ENCODE measurements around the gene PAIP1. TPM values are rescaled to one million over a fixed set of nuclear protein-coding genes. Genes with fewer than 3 reads are reported as not detected.
"Not testable (repeated sequence)": the region's sequence is repeated elsewhere in the genome, so short reads cannot be mapped to it uniquely, and the experiment has no call there.

The PAIP1 gene
- total RNA-seq, result 96.4 TPM

- DNase-seq, result peak; percentile 92
Observed at GRCh38 chr5:43556857-43557542, at the start of gene PAIP1. Gene PAIP1 (minus strand): TSS chr5:43557077. CDS start chr5:43556846, 231 bp downstream.

DNA sequence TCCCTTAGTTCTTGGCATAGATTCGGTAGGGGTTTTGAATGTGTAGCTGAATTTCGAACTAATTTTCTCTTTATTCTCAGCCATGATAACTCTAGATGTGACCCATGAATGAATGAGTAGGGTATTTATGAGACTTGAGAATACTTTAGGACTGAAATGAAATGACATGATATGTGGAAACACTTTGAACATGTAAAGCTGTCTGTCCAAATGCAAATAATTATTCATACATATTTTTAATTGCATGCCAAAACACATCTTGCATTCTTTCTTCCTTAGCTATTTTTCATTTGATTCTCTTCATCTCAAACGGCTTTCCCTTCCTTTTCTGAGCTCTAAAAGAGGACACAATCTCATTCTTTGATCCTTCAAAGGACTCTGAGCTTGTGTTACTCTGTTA is 49.5 kb upstream of the PAIP1 start:
- DNase-seq, result no peak

DNA sequence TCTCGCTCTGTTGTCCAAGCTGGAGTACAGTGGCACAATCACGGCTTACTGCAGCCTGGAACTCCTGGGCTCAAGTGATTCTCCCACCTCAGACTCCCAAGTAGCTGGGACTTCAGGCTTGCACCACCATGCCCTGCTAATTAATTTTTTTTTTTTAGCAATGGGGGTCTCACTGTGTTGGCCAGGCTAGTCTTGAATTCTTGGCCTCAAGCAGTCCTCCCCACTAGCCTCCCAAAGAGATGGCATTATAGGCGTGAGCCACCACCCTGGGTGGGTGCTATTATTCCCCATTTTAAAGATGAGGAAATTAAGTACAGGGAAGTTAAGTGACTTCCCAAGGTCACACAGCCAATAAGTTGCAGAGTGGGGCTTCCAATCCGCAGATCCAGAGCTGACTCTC is 47.8 kb upstream of the PAIP1 start:
- DNase-seq, result no peak

GRCh38 chr5:43603344-43604217 is 46.7 kb upstream of the PAIP1 start:
- DNase-seq, result peak; percentile 77

- DNase-seq, result peak; percentile 88
Observed at GRCh38 chr5:43602461-43603343, 45.8 kb upstream of the PAIP1 start, which contains the start of gene NNT. Gene NNT (plus strand): TSS chr5:43603180. CDS start chr5:43609196, 6,016 bp downstream.

GRCh38 chr5:43601454-43602260 is 44.8 kb upstream of the PAIP1 start:
- peak; percentile 47 for DNase-seq

- not testable (repeated sequence) for DNase-seq
Observed at GRCh38 chr5:43598927-43599326, 42.0 kb upstream of the PAIP1 start.

DNA sequence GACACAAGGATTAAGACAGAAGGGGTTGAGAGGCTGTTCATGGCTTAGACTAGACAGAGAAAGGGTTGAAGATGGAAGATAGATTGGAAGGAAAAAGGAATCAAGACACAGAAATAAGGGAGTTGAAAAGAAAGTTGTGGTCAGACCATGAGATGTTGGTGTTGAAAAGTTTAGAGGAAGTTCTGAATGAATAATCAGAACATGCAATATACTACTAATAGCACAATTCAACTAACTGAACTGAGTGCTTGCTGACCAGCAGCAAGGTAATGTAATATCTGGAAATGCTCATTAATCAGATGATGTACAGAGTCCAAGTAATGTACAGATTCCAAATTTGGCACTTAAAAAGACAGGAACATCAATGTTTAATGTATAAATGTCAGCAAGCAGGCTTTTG is 35.5 kb upstream of the PAIP1 start:
- no peak for DNase-seq

DNA sequence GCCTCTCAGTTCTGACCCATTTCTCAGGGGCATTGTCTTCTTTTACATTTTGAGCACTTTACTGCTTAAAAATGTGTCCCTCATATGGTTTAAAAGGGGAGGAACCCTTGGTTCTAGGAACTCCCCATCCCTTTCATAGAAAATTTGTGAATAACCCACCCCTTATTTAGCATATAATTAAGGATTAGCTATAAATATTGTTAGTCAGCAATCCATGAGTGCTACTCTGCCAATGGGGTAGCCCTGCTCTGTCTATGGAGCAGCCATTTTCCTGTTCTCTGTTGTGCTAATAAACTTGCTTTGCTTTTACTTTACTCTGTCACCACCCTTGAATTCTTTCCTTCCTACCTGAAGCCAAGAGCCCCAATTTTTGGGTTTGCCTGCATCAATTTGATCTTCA is 33.8 kb upstream of the PAIP1 start:
- DNase-seq, result no peak

DNA sequence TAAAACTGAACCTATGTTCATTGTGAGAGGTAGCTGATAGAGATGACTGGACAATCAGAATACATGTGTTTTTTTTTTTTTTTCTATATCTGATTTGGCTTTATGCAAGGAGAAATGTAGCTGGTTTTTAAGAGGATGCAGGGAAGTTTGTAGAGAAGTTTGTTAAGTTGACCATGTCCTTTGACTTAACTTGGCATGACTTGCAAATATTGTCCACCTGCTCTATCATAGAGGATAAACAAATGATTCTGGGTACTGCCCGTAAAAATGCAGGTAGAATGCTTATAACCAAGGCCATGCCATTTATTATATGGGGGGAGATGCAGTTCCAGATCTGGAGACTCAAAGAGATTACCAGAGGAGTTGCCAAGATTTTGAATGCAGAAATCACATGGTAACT is 32.4 kb upstream of the PAIP1 start:
- DNase-seq, result no peak

- no peak for DNase-seq
Observed at GRCh38 chr5:43588842-43589241, 32.0 kb upstream of the PAIP1 start.

- DNase-seq, result no peak
Observed at GRCh38 chr5:43584166-43584699, 27.4 kb upstream of the PAIP1 start.

- no peak for DNase-seq
Observed at GRCh38 chr5:43583724-43584123, 26.8 kb upstream of the PAIP1 start.

DNA sequence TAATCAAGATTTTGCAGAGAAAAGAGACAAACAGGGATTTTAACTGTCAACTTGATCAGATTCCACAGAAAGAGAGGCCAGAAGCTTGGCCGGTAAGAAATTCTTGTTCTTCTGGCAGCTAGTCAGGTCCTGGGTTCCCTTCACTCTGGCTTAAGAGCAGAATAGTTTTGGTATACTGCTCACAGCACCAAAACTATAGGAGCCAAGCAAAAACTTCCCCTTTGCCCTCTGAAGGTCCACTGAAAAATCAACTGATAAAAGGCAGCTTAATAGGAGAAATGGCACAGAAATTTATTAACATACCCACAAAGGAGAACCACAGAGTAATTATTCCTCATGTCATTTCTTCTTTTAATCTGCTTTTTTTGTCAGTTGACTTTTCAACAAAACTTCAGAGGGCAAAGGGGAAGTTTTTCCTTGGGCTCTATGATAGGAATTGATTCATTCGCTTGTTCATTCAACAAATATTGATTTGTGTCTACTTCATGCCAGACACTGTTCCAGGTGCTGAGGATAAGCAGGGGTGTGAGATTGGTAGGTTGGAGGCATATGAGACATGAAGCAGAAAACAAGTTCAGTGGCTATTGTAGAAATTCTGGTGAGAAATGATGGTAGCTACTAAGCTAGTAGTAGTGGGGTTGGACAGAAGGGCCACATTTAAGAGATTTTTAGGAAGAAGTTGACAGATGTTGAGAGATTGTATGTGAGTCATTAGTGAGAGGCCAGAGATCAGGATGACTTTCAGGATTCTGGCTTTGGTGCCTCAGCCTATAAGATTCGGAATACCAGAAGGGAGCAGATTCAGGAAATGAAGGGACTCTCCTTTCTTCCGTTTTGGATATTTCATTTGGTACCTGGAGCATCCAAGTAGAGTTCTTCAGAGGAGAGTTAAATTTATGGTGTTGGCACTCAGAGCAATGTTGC is 25.5 kb upstream of the PAIP1 start:
- DNase-seq, result no peak

DNA sequence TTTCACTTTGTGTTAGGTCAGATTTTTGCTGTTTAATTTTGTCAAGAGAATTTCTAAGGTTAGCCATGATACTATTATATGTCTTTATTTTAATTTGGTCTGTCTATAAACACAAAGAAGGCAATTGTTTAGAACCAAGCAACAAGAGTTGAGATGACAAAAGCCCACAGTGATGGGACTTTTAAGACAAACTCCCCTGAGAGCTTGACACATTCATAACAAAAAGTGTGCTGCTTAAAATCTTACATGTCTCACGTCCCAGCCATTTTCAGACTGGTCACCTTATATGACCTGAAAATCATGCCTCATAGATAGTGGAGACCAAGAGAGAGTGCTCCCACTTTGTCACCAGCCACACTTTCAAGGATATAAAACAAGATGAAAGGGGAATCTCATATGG is 24.5 kb upstream of the PAIP1 start:
- DNase-seq, result no peak

DNA sequence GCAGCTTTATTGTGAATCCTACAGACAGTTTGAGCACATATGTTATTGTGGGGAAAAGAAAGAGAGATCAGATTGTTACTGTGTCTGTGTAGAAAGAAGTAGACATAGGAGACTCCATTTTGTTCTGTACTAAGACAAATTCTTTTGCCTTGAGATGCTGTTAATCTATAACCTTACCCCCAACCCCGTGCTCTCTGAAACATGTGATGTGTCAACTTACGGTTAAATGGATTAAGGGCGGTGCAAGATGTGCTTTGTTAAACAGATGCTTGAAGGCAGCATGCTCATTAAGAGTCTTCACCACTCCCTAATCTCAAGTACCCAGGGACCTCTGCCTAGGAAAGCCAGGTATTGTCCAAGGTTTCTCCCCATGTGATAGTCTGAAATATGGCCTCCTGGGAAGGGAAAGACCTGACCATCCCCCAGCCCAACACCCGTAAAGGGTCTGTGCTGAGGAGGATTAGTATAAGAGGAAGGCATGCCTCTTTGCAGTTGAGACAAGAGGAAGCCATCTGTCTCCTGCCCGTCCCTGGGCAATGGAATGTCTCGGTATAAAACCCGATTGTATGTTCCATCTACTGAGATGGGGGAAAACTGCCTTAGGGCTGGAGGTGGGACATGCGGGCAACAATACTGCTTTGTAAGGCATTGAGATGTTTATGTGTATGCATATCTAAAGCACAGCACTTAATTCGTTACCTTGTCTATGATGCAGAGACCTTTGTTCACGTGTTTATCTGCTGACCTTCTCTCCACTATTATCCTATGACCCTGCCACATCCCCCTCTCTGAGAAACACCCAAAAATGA is 23.7 kb upstream of the PAIP1 start:
- not testable (repeated sequence) for DNase-seq

DNA sequence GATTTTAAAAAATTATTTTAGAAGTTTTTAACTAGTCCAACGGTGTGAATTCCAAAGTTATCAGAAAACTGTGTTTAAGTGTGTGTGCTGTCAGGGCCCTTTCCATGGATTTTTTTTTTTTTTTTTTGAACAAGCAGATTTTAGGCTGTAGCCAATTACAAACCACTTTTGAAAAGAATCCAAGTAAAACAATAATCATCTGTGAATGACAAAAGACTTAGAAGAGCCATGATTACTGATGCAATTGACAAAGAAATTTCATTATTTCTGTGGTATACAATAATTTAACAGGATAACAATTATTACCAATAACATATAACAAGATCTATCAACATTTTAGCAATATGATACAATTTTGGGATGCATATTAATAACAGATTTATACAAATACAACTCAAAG is 16.2 kb upstream of the PAIP1 start:
- DNase-seq, result no peak

DNA sequence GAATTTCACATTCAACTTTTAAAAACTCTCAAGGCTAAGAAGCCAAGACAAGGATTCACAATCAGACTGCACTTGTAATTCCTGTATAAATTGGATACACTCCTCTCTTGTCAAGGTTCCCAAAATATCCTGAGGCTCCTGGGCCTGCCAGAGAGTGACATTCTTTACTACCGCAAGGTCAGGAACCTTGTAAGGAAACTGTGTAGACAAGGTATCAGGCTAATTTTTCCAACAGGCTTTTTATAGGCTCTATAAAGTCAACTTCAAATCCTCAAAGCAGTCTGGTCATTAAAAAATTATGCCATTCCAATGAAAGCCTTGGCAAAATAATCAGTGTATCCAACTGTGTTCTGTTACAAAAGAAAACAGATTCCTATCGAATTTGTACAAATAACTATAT is 15.5 kb upstream of the PAIP1 start:
- DNase-seq, result peak; percentile 28

- DNase-seq, result no peak
Observed at GRCh38 chr5:43571237-43571636, 14.4 kb upstream of the PAIP1 start.

Data from tongue (tissue), 2 donors.